ENCODE measurements around the gene ROBO2. TPM values are rescaled to one million over a fixed set of nuclear protein-coding genes. Genes with fewer than 3 reads are reported as not detected.

ROBO2 gene
- total and polyA plus RNA-seq, 10 of the 15 experiments (the other 5 are each of a cell fraction or from before 2014, with no cell fraction given): 0.22 to 2.5 (median 0.81) TPM

- TF ChIP-seq SKIL (IDR thresholded peaks at IDR 0.05; ENCODE audit: low read depth, poor library complexity, severe bottlenecking) (no peak), SIX5 (IDR thresholded peaks at IDR 0.05; ENCODE audit: low read depth, low read length, severe bottlenecking) (no peak), BACH1 (IDR thresholded peaks at IDR 0.05; ENCODE audit: borderline replicate concordance) (no peak), EGR1 (IDR thresholded peaks at IDR 0.05; ENCODE audit: borderline replicate concordance in 1 of 2, low read depth in 2 of 2, low read length in 2 of 2) (no peak), TCF12 (IDR thresholded peaks at IDR 0.05; ENCODE audit: low read depth, low read length) (no peak)
Measured at GRCh38 chr3:77500721-77501120, 460.8 kb downstream of the ROBO2 start (continued).

GRCh38 chr3:77506384-77506783 is 466.5 kb downstream of the ROBO2 start:
- ChIA-PET SMC1A (ENCODE audit: uncharacterized antibody, unreplicated experiment) (no interaction called here), RAD21 (ENCODE audit: unreplicated experiment) (no interaction called here), CTCF (interaction anchor here (0.6 kb wide), 1 partner anchor 468 kb away, joined by 3 read pairs; no protein-coding TSS in a partner anchor), POLR2A (no interaction called here)
- Histone ChIP-seq H2AFZ (ENCODE audit: control insufficient read depth, low read depth, low read length) (no peak overlapping the region), H3K4me2 (ENCODE audit: control insufficient read depth, insufficient read depth) (no peak overlapping the region), H3K36me3 (ENCODE audit: control insufficient read depth in 2 of 2, insufficient read depth in 2 of 2, low read length in 1 of 2) (no peaks in the 10 kb centered on the region), H3K9me3 (replicated peaks; ENCODE audit: control insufficient read depth, insufficient read depth, low read length) (no peaks in the 10 kb centered on the region), H3K4me1 (ENCODE audit: control insufficient read depth, insufficient read depth, low read length) (no peaks in the 10 kb centered on the region), H3K27me3 (replicated peaks in 1 of 2; ENCODE audit: control insufficient read depth in 2 of 2, insufficient read depth in 2 of 2, low read length in 1 of 2) (no peaks in the 10 kb centered on the region), H4K20me1 (ENCODE audit: control insufficient read depth, insufficient read depth) (no peaks in the 10 kb centered on the region), H3K9ac (ENCODE audit: control insufficient read depth, insufficient read depth, low read length) (no peak overlapping the region), H3K4me3 (no peak overlapping the region), H3K79me2 (ENCODE audit: control insufficient read depth, insufficient read depth, low read length) (no peaks in the 10 kb centered on the region), H3K27ac (ENCODE audit: control insufficient read depth, insufficient read depth) (no peak overlapping the region)
- DNase-seq (ENCODE audit: low read depth, low spot score) (no peak), FAIRE-seq (no peak), ATAC-seq (no peak)
- TF ChIP-seq POU2F2 (IDR thresholded peaks at IDR 0.05; ENCODE audit: borderline replicate concordance, low read depth, low read length): no peak
- no peak for TF ChIP-seq ZNF592 (IDR thresholded peaks at IDR 0.05)
- no peak for TF ChIP-seq KDM1A (IDR thresholded peaks at IDR 0.05; ENCODE audit: borderline replicate concordance)
- TF ChIP-seq SRF (IDR thresholded peaks at IDR 0.05; ENCODE audit: low read depth in 2 of 2, low read length in 2 of 2): no peak
- no peak for TF ChIP-seq CHD1 (IDR thresholded peaks at IDR 0.05; ENCODE audit: low read depth, low read length)
- no peak for TF ChIP-seq KAT2A (conservative IDR thresholded peaks at IDR 0.05; ENCODE audit: control insufficient read depth, low read depth, low read length)
- no peak for TF ChIP-seq POLR2AphosphoS2 (IDR thresholded peaks at IDR 0.05; ENCODE audit: low read depth, low read length)
- no peak for TF ChIP-seq HDAC2 (IDR thresholded peaks at IDR 0.05)
- intact Hi-C loops (cut with micrococcal nuclease; ENCODE audit: unreplicated experiment): no loop called here
- in situ Hi-C loops (cut with MboI): no loop called here
- 26% methylated on average over 5 of the region's 5 CpGs for WGBS (ENCODE audit: insufficient coverage, insufficient replicate concordance, low lambda C conversion rate, missing lambda C conversion rate)
- no TSS peak for BruUV-seq (replicated peaks)

All from GM12878 (cell line).